ENCODE results near the gene RNF40.

The RNF40 gene

DNA sequence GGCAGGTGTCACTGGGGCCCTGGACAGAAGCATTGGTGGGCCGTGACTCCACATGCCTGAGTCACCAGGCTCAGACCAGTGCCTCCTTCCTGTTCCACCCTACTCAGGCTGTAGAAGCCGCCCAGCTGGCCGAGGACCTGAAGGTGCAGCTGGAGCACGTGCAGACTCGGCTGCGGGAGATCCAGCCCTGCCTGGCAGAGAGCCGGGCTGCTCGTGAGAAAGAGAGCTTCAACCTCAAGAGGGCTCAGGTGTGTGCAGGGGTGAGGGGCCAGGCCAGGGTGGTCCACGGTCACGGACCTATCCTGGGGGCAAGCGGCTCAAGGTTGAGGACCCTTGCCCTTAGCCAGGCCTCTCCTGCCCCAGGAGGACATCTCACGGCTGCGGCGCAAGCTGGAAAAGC, 9.6 kb downstream of the RNF40 start:
- TF ChIP-seq, protein P1, sequence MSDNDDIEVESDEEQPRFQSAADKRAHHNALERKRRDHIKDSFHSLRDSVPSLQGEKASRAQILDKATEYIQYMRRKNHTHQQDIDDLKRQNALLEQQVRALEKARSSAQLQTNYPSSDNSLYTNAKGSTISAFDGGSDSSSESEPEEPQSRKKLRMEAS (IDR thresholded peaks at IDR 0.05) = no peak
- TF ChIP-seq NFIC (IDR thresholded peaks at IDR 0.05) (no peak), USF1 (IDR thresholded peaks at IDR 0.05) (no peak), YY1 (IDR thresholded peaks at IDR 0.05; ENCODE audit: low read depth) (no peak), CREB1 (IDR thresholded peaks at IDR 0.05; ENCODE audit: low read depth) (no peak), ZBTB7A (IDR thresholded peaks at IDR 0.05; ENCODE audit: low read depth) (no peak), TAF1 (IDR thresholded peaks at IDR 0.05; ENCODE audit: low read depth) (no peak), RAD21 (IDR thresholded peaks at IDR 0.05; ENCODE audit: low read depth) (no peak), CEBPB (IDR thresholded peaks at IDR 0.05) (no peak), TCF12 (IDR thresholded peaks at IDR 0.05; ENCODE audit: low read depth) (no peak), EP300 (IDR thresholded peaks at IDR 0.05; ENCODE audit: borderline replicate concordance) (no peak), TEAD4 (IDR thresholded peaks at IDR 0.05) (no peak), FOXM1 (IDR thresholded peaks at IDR 0.05; ENCODE audit: borderline replicate concordance, low read depth) (no peak), EGR1 (IDR thresholded peaks at IDR 0.05) (no peak)
- TF ChIP-seq, protein P2, sequence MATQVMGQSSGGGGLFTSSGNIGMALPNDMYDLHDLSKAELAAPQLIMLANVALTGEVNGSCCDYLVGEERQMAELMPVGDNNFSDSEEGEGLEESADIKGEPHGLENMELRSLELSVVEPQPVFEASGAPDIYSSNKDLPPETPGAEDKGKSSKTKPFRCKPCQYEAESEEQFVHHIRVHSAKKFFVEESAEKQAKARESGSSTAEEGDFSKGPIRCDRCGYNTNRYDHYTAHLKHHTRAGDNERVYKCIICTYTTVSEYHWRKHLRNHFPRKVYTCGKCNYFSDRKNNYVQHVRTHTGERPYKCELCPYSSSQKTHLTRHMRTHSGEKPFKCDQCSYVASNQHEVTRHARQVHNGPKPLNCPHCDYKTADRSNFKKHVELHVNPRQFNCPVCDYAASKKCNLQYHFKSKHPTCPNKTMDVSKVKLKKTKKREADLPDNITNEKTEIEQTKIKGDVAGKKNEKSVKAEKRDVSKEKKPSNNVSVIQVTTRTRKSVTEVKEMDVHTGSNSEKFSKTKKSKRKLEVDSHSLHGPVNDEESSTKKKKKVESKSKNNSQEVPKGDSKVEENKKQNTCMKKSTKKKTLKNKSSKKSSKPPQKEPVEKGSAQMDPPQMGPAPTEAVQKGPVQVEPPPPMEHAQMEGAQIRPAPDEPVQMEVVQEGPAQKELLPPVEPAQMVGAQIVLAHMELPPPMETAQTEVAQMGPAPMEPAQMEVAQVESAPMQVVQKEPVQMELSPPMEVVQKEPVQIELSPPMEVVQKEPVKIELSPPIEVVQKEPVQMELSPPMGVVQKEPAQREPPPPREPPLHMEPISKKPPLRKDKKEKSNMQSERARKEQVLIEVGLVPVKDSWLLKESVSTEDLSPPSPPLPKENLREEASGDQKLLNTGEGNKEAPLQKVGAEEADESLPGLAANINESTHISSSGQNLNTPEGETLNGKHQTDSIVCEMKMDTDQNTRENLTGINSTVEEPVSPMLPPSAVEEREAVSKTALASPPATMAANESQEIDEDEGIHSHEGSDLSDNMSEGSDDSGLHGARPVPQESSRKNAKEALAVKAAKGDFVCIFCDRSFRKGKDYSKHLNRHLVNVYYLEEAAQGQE (IDR thresholded peaks at IDR 0.05; ENCODE audit: low read depth) = no peak

GRCh38 chr16:30773826-30774225, 11.7 kb downstream of the RNF40 start:
- TF ChIP-seq NFIC (IDR thresholded peaks at IDR 0.05) = no peak
- no peak for TF ChIP-seq CEBPB (IDR thresholded peaks at IDR 0.05)
- no peak for TF ChIP-seq USF1 (IDR thresholded peaks at IDR 0.05)
- no peak for TF ChIP-seq CREB1 (IDR thresholded peaks at IDR 0.05; ENCODE audit: low read depth)
- no peak for TF ChIP-seq ZBTB7A (IDR thresholded peaks at IDR 0.05; ENCODE audit: low read depth)
- TF ChIP-seq, protein P2 (IDR thresholded peaks at IDR 0.05; ENCODE audit: low read depth) = no peak
- TF ChIP-seq TEAD4 (IDR thresholded peaks at IDR 0.05) = no peak
- no peak for TF ChIP-seq FOXM1 (IDR thresholded peaks at IDR 0.05; ENCODE audit: borderline replicate concordance, low read depth)
- no peak for TF ChIP-seq RAD21 (IDR thresholded peaks at IDR 0.05; ENCODE audit: low read depth)
- no peak for TF ChIP-seq EGR1 (IDR thresholded peaks at IDR 0.05)
- no peak for TF ChIP-seq EP300 (IDR thresholded peaks at IDR 0.05; ENCODE audit: borderline replicate concordance)
- no peak for TF ChIP-seq TAF1 (IDR thresholded peaks at IDR 0.05; ENCODE audit: low read depth)
- TF ChIP-seq, protein P1 (IDR thresholded peaks at IDR 0.05) = no peak

DNA sequence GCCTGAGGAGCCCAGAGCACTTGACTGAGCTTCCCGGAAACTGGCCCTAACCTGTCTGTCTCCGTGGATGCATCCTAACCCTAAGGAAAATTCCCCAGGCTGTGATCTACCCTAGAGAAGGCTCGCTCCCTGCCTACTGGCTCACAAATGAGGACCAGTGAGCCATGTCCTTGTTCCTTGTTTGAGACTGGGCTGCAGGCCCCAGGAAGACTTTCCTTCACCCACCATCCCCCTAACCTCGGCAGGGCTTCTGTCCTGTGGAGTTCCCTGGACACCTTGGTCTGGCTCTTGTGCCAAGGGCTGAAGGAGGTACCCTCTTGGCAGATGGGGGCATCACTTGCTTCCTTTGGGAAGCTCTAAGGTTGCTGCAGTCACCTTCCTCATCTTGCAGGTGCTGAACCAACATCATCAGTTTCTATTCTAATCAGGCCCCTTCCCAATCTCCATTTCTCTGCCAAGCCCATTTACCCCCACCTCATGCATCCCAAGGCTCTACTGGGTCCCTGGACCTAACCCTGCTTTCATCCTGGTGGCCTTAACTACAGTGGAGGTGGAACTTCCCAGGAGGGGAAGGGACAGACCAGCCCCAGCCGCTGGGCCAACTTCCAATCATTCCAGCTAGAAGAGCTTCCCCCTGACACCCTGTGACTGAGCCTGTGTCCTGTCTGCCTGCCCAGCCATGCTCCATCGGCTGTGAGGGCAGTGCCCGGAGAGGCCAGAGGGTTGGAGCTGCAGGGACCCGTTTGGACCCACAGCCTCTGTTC, 12.4 kb downstream of the RNF40 start:
- TF ChIP-seq, protein P2 (IDR thresholded peaks at IDR 0.05; ENCODE audit: low read depth) = no peak
- TF ChIP-seq NFIC (IDR thresholded peaks at IDR 0.05) (no peak), FOXM1 (IDR thresholded peaks at IDR 0.05; ENCODE audit: borderline replicate concordance, low read depth) (no peak), RAD21 (IDR thresholded peaks at IDR 0.05; ENCODE audit: low read depth) (no peak), USF1 (IDR thresholded peaks at IDR 0.05) (no peak)

GRCh38 chr16:30775131-30775391, 12.9 kb downstream of the RNF40 start:
- TF ChIP-seq EGR1 (IDR thresholded peaks at IDR 0.05) = no peak
- TF ChIP-seq, protein P2 (IDR thresholded peaks at IDR 0.05; ENCODE audit: low read depth) = no peak
- TF ChIP-seq CEBPB (IDR thresholded peaks at IDR 0.05) = no peak
- no peak for TF ChIP-seq FOXM1 (IDR thresholded peaks at IDR 0.05; ENCODE audit: borderline replicate concordance, low read depth)
